Skeletal muscle satellite cell (primary cell): ENCODE measurements around the gene KRT28. TPM values are rescaled to one million over a fixed set of nuclear protein-coding genes. Genes with fewer than 3 reads are reported as not detected.

Source experiments
- H3K27me3 ChIP-seq: 2 replicates; pipeline ENCODE4 v1.7.0; 2013; ENCODE audit warnings: low read length; ENCODE audit not compliant: control insufficient read depth, insufficient read depth
- H3K36me3 ChIP-seq: 2 replicates; pipeline ENCODE4 v1.7.0; 2013; ENCODE audit warnings: mild to moderate bottlenecking, control low read depth, low read length; ENCODE audit not compliant: insufficient read depth
- H3K4me1 ChIP-seq: 2 replicates; pipeline ENCODE4 v1.7.0; 2013; ENCODE audit warnings: low read length; ENCODE audit not compliant: control insufficient read depth, insufficient read depth
- H3K4me2 ChIP-seq: 2 replicates; pipeline ENCODE4 v1.7.0; 2013; ENCODE audit warnings: mild to moderate bottlenecking, low read length
- H3K4me3 ChIP-seq: 2 replicates; pipeline ENCODE4 v1.7.0; 2013; ENCODE audit warnings: low read length
- H3K9ac ChIP-seq: 2 replicates; pipeline ENCODE4 v1.7.0; 2013; ENCODE audit warnings: mild to moderate bottlenecking, low read depth, low read length, moderate library complexity
- H3K9me3 ChIP-seq: replicated peaks from 2 replicates; pipeline ENCODE4 v1.7.0; 2013; ENCODE audit warnings: mild to moderate bottlenecking, control low read depth, low read length
- total RNA-seq: library from RNA; depleted of rRNA; stranded (reverse); fragments of >200 nt; gene quantifications from 2 replicates; pipeline ENCODE4 v1.2.3, GENCODE V29; 2012; rRNA removed

Gene KRT28, protein sequence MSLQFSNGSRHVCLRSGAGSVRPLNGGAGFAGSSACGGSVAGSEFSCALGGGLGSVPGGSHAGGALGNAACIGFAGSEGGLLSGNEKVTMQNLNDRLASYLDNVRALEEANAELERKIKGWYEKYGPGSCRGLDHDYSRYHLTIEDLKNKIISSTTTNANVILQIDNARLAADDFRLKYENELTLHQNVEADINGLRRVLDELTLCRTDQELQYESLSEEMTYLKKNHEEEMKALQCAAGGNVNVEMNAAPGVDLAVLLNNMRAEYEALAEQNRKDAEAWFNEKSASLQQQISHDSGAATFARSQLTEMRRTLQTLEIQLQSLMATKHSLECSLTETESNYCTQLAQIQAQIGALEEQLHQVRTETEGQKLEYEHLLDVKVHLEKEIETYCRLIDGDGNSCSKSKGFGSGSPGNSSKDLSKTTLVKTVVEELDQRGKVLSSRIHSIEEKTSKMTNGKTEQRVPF
- total RNA-seq: not detected in 2 replicates

DNA sequence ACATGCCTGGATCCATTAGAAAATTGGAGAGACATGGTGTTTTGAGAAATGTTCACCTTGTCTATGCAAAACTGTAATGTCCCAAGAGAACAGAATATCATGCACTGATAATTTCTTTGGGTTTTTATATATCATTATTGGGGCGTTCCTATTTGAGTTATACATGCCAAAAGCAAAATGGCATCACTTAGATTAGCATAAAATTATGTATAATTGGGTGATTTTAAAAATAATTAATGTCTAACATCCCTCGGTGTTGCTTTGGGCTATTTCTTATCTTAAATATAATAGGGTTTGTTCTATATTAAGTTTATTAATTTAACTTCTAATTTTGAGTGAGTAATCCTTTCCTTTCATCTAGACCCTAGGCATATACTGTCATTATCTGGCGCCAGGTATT lies at the start of gene KRT28:
TSS of gene KRT28 (minus strand) at position 101 of the 400 bp plus-strand sequence. CDS start at position 35, 66 bp downstream.
- H3K4me2 ChIP-seq: no peak within 1 kb of the TSS
- H3K27me3 ChIP-seq: peaks cover 78% of the 10 kb centered on the region
- H3K36me3 ChIP-seq: no peaks in the 10 kb centered on the region
- H3K4me3 ChIP-seq: no peak within 1 kb of the TSS
- no peaks in the 10 kb centered on the region for H3K4me1 ChIP-seq
- H3K9ac ChIP-seq: no peak within 1 kb of the TSS
- no peaks in the 10 kb centered on the region for H3K9me3 ChIP-seq

DNA sequence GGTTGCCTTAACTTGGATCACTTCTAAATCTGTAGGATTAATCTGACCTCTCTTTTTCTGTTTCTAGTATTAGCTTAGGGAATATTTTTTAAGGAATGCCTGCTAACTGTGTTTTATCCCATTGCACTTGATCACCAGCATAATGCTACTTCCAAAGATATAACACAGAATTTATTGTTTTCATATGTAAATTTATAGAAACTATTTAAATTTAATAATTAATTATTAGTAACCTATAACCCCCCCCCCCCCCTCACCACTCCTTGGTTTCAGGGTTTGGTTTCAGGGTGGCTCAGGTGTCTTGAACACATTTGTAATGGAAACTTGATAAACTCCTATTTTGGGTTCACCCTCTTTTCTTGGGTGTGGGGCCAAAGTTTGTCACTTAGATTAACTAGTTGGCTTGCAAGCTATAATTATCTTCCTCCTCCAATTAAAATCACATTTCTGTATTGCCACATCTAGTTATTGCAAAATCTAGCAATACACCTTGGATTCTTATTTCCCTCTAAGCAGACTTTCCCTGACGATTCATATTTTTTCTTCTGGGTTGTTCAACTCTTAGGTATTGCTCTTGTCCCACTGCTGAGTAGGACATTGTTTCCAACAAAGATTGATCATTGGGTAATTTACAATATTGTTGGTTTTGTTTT lies 49.0 kb upstream of the KRT28 start:
- H3K9ac ChIP-seq: no peak overlapping the region
- H3K4me2 ChIP-seq: no peak overlapping the region
- H3K36me3 ChIP-seq: no peaks in the 10 kb centered on the region
- no peaks in the 10 kb centered on the region for H3K27me3 ChIP-seq
- no peaks in the 10 kb centered on the region for H3K9me3 ChIP-seq
- peaks cover 13% of the 10 kb centered on the region for H3K4me1 ChIP-seq
- no peak overlapping the region for H3K4me3 ChIP-seq

- Histone ChIP-seq H3K27me3 (no peaks in the 10 kb centered on the region), H3K4me2 (no peak overlapping the region)
Observed at GRCh38 chr17:40846515-40847144, 46.9 kb upstream of the KRT28 start.

GRCh38 chr17:40844671-40845107 lies 44.9 kb upstream of the KRT28 start:
- Histone ChIP-seq H3K36me3 (no peaks in the 10 kb centered on the region), H3K9ac (no peak overlapping the region), H3K4me3 (no peak overlapping the region), H3K9me3 (no peaks in the 10 kb centered on the region), H3K4me2 (no peak overlapping the region), H3K4me1 (no peaks in the 10 kb centered on the region), H3K27me3 (no peaks in the 10 kb centered on the region)

More at GRCh38 chr17:40846515-40847144, 46.9 kb upstream of the KRT28 start:
- no peak overlapping the region for H3K4me3 ChIP-seq
- no peaks in the 10 kb centered on the region for H3K9me3 ChIP-seq
- no peak overlapping the region for H3K9ac ChIP-seq
- H3K36me3 ChIP-seq: no peaks in the 10 kb centered on the region
- peaks cover 13% of the 10 kb centered on the region for H3K4me1 ChIP-seq

- no peaks in the 10 kb centered on the region for H3K9me3 ChIP-seq
- no peak overlapping the region for H3K9ac ChIP-seq
- no peak overlapping the region for H3K4me2 ChIP-seq
- no peaks in the 10 kb centered on the region for H3K4me1 ChIP-seq
- no peaks in the 10 kb centered on the region for H3K36me3 ChIP-seq
- no peak overlapping the region for H3K4me3 ChIP-seq
- no peaks in the 10 kb centered on the region for H3K27me3 ChIP-seq
Observed at GRCh38 chr17:40843242-40843641, 43.5 kb upstream of the KRT28 start.

DNA sequence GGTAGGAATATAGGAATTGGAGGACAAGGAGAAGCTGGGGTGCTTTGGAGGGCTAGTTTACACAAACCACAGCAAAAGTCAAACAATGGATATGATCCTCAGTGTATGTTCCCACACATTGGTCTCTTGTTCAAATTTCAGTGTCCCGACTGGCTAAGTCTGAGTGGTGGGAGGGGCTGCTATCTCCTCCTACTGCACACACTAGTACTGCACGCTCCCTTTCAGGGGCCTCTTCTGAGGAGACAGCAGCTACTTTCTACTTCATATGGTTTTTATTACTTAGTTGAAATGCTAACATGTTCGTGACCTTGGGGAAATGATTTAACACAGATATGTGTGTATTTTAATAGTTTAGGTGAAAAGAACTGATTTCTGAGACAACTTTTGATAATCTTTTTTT lies 41.5 kb upstream of the KRT28 start:
- Histone ChIP-seq H3K4me2 (no peak overlapping the region), H3K4me3 (no peak overlapping the region), H3K9ac (no peak overlapping the region), H3K36me3 (no peaks in the 10 kb centered on the region), H3K27me3 (no peaks in the 10 kb centered on the region), H3K4me1 (no peaks in the 10 kb centered on the region), H3K9me3 (no peaks in the 10 kb centered on the region)

GRCh38 chr17:40839194-40839593 lies 39.4 kb upstream of the KRT28 start:
- no peak overlapping the region for H3K4me2 ChIP-seq
- no peak overlapping the region for H3K9ac ChIP-seq
- H3K36me3 ChIP-seq: no peaks in the 10 kb centered on the region
- no peaks in the 10 kb centered on the region for H3K4me1 ChIP-seq
- H3K4me3 ChIP-seq: no peak overlapping the region
- no peaks in the 10 kb centered on the region for H3K27me3 ChIP-seq
- no peaks in the 10 kb centered on the region for H3K9me3 ChIP-seq

DNA sequence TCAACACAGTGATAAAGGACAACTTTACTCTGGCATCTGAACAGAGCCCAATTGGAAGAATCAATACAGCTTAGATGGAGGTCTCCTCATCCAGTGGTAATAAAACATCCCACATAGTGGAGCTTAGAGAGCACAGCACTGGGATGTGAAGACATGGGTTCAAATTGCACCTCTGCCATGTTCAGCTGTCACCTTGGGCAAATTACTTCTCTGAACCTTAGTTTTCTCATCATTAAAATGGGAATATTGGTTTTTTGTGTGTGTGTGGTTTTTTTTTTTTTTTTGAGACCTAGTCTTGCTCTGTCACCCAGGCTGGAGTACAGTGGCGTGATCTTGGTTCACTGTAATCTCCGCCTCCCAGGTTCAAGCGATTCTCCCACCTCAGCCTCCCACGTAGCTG lies 36.3 kb upstream of the KRT28 start:
- Histone ChIP-seq H3K9me3 (no peaks in the 10 kb centered on the region), H3K4me3 (no peak overlapping the region), H3K9ac (no peak overlapping the region), H3K27me3 (no peaks in the 10 kb centered on the region), H3K4me2 (no peak overlapping the region), H3K4me1 (no peaks in the 10 kb centered on the region), H3K36me3 (no peaks in the 10 kb centered on the region)

DNA sequence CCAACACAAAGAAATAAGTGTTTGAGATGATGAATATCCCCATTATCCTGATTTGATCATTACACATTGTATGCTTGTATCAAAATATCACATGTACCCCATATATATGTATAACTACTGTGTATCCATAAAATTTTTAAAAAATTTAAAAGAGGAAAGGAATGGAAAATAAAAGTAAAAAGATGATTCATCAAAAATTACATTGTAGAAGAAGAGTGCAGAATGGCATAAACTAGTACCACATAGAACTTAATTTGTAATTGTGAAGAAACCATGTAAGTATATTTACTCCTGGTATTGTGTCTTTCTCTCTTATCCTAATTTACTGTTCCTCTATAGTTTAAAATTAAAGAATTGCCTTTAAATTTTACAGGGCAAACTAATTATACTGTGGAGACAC lies 34.1 kb upstream of the KRT28 start:
- Histone ChIP-seq H3K4me2 (no peak overlapping the region), H3K4me3 (no peak overlapping the region), H3K27me3 (no peaks in the 10 kb centered on the region), H3K36me3 (no peaks in the 10 kb centered on the region), H3K9me3 (no peaks in the 10 kb centered on the region), H3K4me1 (no peaks in the 10 kb centered on the region), H3K9ac (no peak overlapping the region)

DNA sequence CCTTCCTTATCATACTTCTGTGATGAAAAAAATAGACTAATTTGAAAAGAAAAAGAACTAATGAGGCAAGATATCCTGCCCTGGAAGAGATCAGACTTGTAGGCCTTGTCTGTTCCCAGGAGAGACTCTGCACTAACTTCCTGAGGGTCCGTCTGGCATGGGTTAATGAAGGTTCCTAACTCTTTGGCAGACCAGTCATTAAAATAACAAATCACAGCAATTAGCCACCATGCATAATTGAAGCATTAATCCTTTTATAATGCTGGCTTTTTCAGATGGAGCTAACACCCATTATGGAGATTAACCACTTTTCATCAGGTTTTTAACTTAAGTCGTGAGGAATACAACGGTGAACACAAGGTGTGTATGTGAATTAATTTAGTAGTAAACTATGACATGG lies 33.1 kb upstream of the KRT28 start:
- no peaks in the 10 kb centered on the region for H3K4me1 ChIP-seq
- no peaks in the 10 kb centered on the region for H3K36me3 ChIP-seq
- no peaks in the 10 kb centered on the region for H3K27me3 ChIP-seq
- H3K4me3 ChIP-seq: no peak overlapping the region
- H3K4me2 ChIP-seq: no peak overlapping the region
- H3K9me3 ChIP-seq: no peaks in the 10 kb centered on the region
- no peak overlapping the region for H3K9ac ChIP-seq

GRCh38 chr17:40830085-40830776 lies 30.5 kb upstream of the KRT28 start:
- Histone ChIP-seq H3K36me3 (no peaks in the 10 kb centered on the region), H3K4me3 (no peak overlapping the region), H3K27me3 (no peaks in the 10 kb centered on the region), H3K9me3 (no peaks in the 10 kb centered on the region), H3K4me2 (no peak overlapping the region), H3K9ac (no peak overlapping the region), H3K4me1 (no peaks in the 10 kb centered on the region)
